Mesodermal cell (in vitro differentiated cells): Measurements from ENCODE around the gene SLC25A13.
"Not testable (repeated sequence)": the region's sequence is repeated elsewhere in the genome, so short reads cannot be mapped to it uniquely, and the experiment has no call there.

ENCODE experiments used
- H3K27ac ChIP-seq: 2 replicates; pipeline ENCODE4 v1.7.0; 2013; ENCODE audit warnings: mild to moderate bottlenecking, low read depth, low read length, moderate library complexity; ENCODE audit not compliant: severe bottlenecking
- H3K36me3 ChIP-seq: 2 replicates; pipeline ENCODE4 v1.7.1; 2013; ENCODE audit warnings: mild to moderate bottlenecking, low read length, moderate library complexity; ENCODE audit not compliant: control insufficient read depth, insufficient read depth
- H3K4me1 ChIP-seq: one replicate; pipeline ENCODE4 v1.7.1; 2013; ENCODE audit warnings: mild to moderate bottlenecking, low read length; ENCODE audit not compliant: insufficient read depth, control insufficient read depth, poor library complexity, severe bottlenecking
- H3K4me3 ChIP-seq: 2 replicates; pipeline ENCODE4 v1.7.0; 2013; ENCODE audit warnings: low read length, control low read depth, mild to moderate bottlenecking; ENCODE audit not compliant: insufficient read depth, poor library complexity, severe bottlenecking; ENCODE audit errors: extremely low read depth
- H3K9me3 ChIP-seq: 2 replicates; pipeline ENCODE4 v1.7.1; 2013; ENCODE audit warnings: mild to moderate bottlenecking, low read length, moderate library complexity; ENCODE audit not compliant: control insufficient read depth
- WGBS, 2 experiments: methylation state at CpG; one replicate each; pipeline ENCODE4 v1.1.5; 2013; ENCODE audit warnings: missing lambda C conversion rate in 2 of 2; ENCODE audit not compliant: insufficient coverage in 2 of 2; 5-methylcytosine and 5-hydroxymethylcytosine counted together

Gene SLC25A13

DNA sequence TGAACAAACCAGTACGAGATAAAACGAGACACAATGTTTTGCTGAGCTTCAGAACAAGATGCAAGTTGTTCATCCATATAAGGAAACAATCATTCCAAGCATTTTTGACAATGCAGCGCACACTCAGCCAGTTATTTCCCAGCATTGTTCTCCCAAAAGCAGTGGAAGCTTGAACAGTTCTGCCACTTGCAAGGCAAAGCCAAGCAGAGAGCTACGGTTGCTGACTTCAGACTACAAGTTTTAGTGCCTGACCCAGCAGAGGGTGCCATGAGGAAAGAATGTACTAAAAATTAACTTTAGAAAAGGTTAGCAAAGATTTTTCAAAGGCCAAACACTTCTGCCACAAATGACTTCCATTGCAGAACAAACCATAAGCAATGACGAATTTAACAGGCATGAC, 152.5 kb downstream of the SLC25A13 start:
- Histone ChIP-seq H3K36me3 (peaks cover 34% of the 10 kb centered on the region), H3K27ac (no peak overlapping the region), H3K4me1 (no peaks in the 10 kb centered on the region), H3K9me3 (no peaks in the 10 kb centered on the region), H3K4me3 (no peak overlapping the region)
- WGBS, 2 experiments: 65 to 69% methylated on average over 5 of the region's 5 CpGs

DNA sequence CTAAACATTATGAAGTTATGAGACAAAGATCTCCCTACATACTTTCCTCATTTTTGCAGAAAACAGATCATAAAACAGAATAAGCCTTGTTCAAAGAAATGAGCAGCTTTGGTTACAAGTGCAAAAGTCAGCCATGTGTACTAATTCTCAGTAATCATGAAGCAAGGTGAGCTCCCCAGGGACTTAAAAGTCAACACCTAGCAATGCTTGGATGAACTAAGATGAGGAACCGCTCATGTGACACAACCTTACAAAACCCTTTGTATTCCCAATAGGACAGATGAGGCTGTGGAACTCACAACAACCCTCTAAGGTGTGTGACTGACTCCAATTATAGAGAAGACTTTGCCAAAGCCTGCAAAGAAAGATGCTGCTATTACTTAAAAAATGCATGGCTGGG, 154.5 kb downstream of the SLC25A13 start:
- Histone ChIP-seq H3K9me3 (no peaks in the 10 kb centered on the region), H3K4me1 (no peaks in the 10 kb centered on the region), H3K27ac (no peak overlapping the region), H3K4me3 (no peak overlapping the region), H3K36me3 (peaks cover 40% of the 10 kb centered on the region)
- WGBS, 2 experiments: no CpG with 5 or more reads among the region's 1 CpG

- no CpG with 5 or more reads among the region's 3 CpGs for WGBS, 2 experiments
- Histone ChIP-seq H3K27ac (no peak overlapping the region), H3K9me3 (no peaks in the 10 kb centered on the region), H3K4me3 (no peak overlapping the region), H3K36me3 (peaks cover 31% of the 10 kb centered on the region), H3K4me1 (no peaks in the 10 kb centered on the region)
Measured at GRCh38 chr7:96161897-96162296, 160.0 kb downstream of the SLC25A13 start.

DNA sequence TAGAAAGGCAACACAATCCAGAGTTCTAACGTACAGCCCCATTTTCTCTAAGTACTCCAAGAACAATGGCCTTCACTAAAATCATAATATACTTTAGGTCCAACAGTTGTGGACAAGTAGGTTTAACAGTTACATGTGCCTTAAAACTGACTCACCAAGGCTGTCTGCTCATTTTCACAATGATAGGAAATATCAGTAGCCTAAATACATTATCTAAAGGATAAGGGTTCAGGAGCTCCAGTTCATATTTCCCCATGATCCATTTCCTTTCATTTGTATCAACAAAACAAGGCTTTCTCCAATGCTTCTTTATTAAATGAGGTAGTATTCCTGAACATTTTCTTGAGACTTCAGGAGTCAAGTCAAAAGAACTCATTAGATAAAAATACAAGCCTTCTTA, 164.0 kb downstream of the SLC25A13 start:
- H3K27ac ChIP-seq: no peak overlapping the region
- H3K9me3 ChIP-seq: no peaks in the 10 kb centered on the region
- WGBS, 2 experiments: no CpG with 5 or more reads among the region's 1 CpG
- H3K4me1 ChIP-seq: no peaks in the 10 kb centered on the region
- H3K4me3 ChIP-seq: no peak overlapping the region
- peaks cover 15% of the 10 kb centered on the region for H3K36me3 ChIP-seq

DNA sequence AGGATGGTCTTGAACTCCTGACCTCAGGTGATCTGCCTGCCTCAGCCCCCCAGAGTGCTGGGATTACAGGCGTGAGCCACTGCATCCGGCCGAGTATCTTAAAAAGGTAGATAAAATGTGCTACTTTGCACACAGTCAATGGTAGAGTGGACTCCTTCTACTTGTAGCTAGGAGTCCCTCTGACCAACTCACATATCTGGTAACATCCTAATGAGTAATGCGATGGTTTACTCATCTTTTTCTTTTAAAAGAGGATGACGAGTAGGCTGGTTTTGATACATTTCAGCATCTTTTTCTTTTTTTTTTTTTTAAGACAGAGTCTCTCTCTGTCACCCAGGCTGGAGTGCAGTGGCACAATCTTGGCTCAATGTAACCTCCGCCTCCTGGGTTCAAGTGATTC, 167.4 kb downstream of the SLC25A13 start:
- WGBS, 2 experiments: 90 to 94% methylated on average over 3 of the region's 6 CpGs
- not testable (repeated sequence) for H3K27ac ChIP-seq, H3K36me3 ChIP-seq, H3K4me1 ChIP-seq, H3K9me3 ChIP-seq, H3K4me3 ChIP-seq

- H3K4me3 ChIP-seq: no peak overlapping the region
- H3K36me3 ChIP-seq: peaks cover 9% of the 10 kb centered on the region
- 84 to 94% methylated on average over 5 of the region's 5 CpGs for WGBS, 2 experiments
- H3K27ac ChIP-seq: no peak overlapping the region
- no peaks in the 10 kb centered on the region for H3K4me1 ChIP-seq
- no peaks in the 10 kb centered on the region for H3K9me3 ChIP-seq
Measured at GRCh38 chr7:96152706-96153105, 169.2 kb downstream of the SLC25A13 start.

- Histone ChIP-seq H3K27ac (no peak overlapping the region), H3K36me3 (peaks cover 4% of the 10 kb centered on the region), H3K9me3 (no peaks in the 10 kb centered on the region), H3K4me1 (no peaks in the 10 kb centered on the region), H3K4me3 (no peak overlapping the region)
- 67 to 83% methylated on average over 1 of the region's 3 CpGs for WGBS, 2 experiments
Measured at GRCh38 chr7:96151889-96152288, 170.0 kb downstream of the SLC25A13 start.

GRCh38 chr7:96144260-96144526, 177.7 kb downstream of the SLC25A13 start:
- peaks cover 15% of the 10 kb centered on the region for H3K36me3 ChIP-seq
- no peaks in the 10 kb centered on the region for H3K4me1 ChIP-seq
- WGBS, 2 experiments: no CpG with 5 or more reads among the region's 1 CpG
- no peaks in the 10 kb centered on the region for H3K9me3 ChIP-seq
- no peak overlapping the region for H3K4me3 ChIP-seq
- no peak overlapping the region for H3K27ac ChIP-seq

GRCh38 chr7:96143495-96144259, 178.2 kb downstream of the SLC25A13 start:
- H3K27ac ChIP-seq: no peak overlapping the region
- peaks cover 15% of the 10 kb centered on the region for H3K36me3 ChIP-seq
- H3K4me3 ChIP-seq: no peak overlapping the region
- H3K4me1 ChIP-seq: no peaks in the 10 kb centered on the region
- 0 to 60% methylated on average over 1 of the region's 1 CpG for WGBS, 2 experiments
- H3K9me3 ChIP-seq: no peaks in the 10 kb centered on the region

GRCh38 chr7:96136600-96137239, 185.2 kb downstream of the SLC25A13 start:
- Histone ChIP-seq H3K4me1 (no peaks in the 10 kb centered on the region), H3K9me3 (no peaks in the 10 kb centered on the region), H3K4me3 (no peak overlapping the region), H3K36me3 (peaks cover 16% of the 10 kb centered on the region), H3K27ac (no peak overlapping the region)
- WGBS, 2 experiments: 77 to 80% methylated on average over 3 to 4 of the region's 5 CpGs

- Histone ChIP-seq H3K36me3 (peaks cover 17% of the 10 kb centered on the region), H3K27ac (no peak overlapping the region), H3K4me3 (no peak overlapping the region), H3K9me3 (no peaks in the 10 kb centered on the region), H3K4me1 (no peaks in the 10 kb centered on the region)
- 60 to 100% methylated on average over 1 to 2 of the region's 2 CpGs for WGBS, 2 experiments
Measured at GRCh38 chr7:96135241-96135640, 186.7 kb downstream of the SLC25A13 start.
